ENCODE results near the gene BAX. TPM values are rescaled to one million over a fixed set of nuclear protein-coding genes. Genes with fewer than 3 reads are reported as not detected.

BAX gene
- total RNA-seq, 1 experiment from 2014 or later, result 103 TPM

DNA sequence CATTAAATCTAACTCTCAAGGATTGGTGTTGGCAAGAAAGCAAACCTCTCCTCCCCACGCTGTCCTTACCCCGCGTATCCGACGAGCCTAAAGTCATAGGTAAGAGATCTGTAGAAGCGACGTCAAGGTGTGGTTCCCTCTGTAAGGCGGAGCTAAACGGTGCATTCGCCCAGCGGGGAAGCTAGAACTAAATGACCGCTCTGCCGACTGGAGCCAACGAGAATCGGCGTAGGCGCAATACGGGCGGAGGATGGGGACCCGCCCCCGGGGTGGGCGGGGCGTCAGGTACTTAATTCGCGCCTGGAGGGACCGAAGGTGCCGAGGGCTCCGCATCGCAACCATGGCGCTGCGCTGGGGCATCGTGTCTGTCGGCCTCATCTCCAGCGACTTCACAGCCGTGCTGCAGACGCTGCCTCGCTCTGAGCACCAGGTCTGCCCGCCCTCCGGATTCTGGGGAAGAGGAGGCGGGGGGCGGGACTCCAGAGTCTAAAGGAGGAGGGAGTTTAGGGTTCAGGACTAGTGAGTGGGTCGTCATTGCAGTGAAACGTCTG is 21.2 kb upstream of the BAX start, which contains the start of gene DHDH:
TSS of gene DHDH (plus strand) at position 318 of the 551 bp plus-strand sequence. CDS start at position 341, 23 bp downstream.
- no TSS peak for BruUV-seq (replicated peaks)
- TF ChIP-seq EZH2 (IDR thresholded peaks at IDR 0.05; ENCODE audit: borderline replicate concordance, low read depth, low read length, poor library complexity, severe bottlenecking), result no peak
- TF ChIP-seq, protein P1, sequence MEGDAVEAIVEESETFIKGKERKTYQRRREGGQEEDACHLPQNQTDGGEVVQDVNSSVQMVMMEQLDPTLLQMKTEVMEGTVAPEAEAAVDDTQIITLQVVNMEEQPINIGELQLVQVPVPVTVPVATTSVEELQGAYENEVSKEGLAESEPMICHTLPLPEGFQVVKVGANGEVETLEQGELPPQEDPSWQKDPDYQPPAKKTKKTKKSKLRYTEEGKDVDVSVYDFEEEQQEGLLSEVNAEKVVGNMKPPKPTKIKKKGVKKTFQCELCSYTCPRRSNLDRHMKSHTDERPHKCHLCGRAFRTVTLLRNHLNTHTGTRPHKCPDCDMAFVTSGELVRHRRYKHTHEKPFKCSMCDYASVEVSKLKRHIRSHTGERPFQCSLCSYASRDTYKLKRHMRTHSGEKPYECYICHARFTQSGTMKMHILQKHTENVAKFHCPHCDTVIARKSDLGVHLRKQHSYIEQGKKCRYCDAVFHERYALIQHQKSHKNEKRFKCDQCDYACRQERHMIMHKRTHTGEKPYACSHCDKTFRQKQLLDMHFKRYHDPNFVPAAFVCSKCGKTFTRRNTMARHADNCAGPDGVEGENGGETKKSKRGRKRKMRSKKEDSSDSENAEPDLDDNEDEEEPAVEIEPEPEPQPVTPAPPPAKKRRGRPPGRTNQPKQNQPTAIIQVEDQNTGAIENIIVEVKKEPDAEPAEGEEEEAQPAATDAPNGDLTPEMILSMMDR (conservative IDR thresholded peaks at IDR 0.05; ENCODE audit: low read depth, low read length), result no peak
- no peaks in the 10 kb centered on the region for H3K27me3 ChIP-seq (replicated peaks; ENCODE audit: insufficient read depth, low read depth, low read length, poor library complexity)
- no peaks in the 10 kb centered on the region for H3K36me3 ChIP-seq (ENCODE audit: insufficient read depth, low read length, poor library complexity, severe bottlenecking)
- no peaks in the 10 kb centered on the region for H3K9me3 ChIP-seq (ENCODE audit: low read depth, low read length, poor library complexity, severe bottlenecking)
- intact Hi-C loops (cut with micrococcal nuclease; ENCODE audit: unreplicated experiment), result no loop called here
- H3K4me1 ChIP-seq (ENCODE audit: insufficient read depth, low read length, poor library complexity, severe bottlenecking), result no peaks in the 10 kb centered on the region
- no peak within 1 kb of the TSS for H3K27ac ChIP-seq (ENCODE audit: low read depth, low read length, poor library complexity, severe bottlenecking)
- DNase-seq (ENCODE audit: low spot score), result peak; percentile 74
- POLR2A ChIA-PET (ENCODE audit: low non-redundant PET), result no interaction called here
- H3K4me3 ChIP-seq (ENCODE audit: low read depth, low read length, poor library complexity, severe bottlenecking), result peak within 1 kb of the TSS; percentile 47
- CTCF ChIA-PET, result interaction anchor here (1.4 kb wide), 1 partner anchor 37 kb away, joined by 3 read pairs; no protein-coding TSS in a partner anchor

DNA sequence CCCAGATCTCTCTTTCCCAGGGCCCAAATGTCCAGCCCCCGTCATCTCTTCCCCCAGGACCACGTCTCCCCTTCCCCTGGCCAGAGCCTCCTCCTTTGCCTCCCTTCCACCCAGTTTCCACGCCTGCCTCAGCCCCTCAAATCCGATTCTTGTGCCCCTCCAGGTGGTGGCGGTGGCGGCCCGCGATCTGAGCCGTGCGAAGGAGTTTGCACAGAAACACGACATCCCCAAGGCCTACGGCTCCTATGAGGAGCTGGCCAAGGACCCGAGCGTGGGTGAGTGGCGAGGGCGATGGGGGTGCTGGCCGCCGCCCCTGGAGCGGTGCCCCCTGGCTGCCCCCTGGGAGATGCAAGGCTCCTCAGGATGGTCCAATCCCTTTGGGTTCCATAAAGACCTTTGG is 19.8 kb upstream of the BAX start:
- H3K4me3 ChIP-seq (ENCODE audit: low read depth, low read length, poor library complexity, severe bottlenecking), result no peak overlapping the region
- no peak for TF ChIP-seq EZH2 (IDR thresholded peaks at IDR 0.05; ENCODE audit: borderline replicate concordance, low read depth, low read length, poor library complexity, severe bottlenecking)
- TF ChIP-seq, protein P1 (conservative IDR thresholded peaks at IDR 0.05; ENCODE audit: low read depth, low read length), result no peak
- ChIA-PET CTCF (interaction anchor here (0.5 kb wide), 1 partner anchor 59 kb away, joined by 4 read pairs; the partner anchor contains the start of gene RUVBL2), POLR2A (ENCODE audit: low non-redundant PET) (no interaction called here)
- no peaks in the 10 kb centered on the region for H3K4me1 ChIP-seq (ENCODE audit: insufficient read depth, low read length, poor library complexity, severe bottlenecking)
- no peaks in the 10 kb centered on the region for H3K36me3 ChIP-seq (ENCODE audit: insufficient read depth, low read length, poor library complexity, severe bottlenecking)
- BruUV-seq (replicated peaks), result no TSS peak
- intact Hi-C loops (cut with micrococcal nuclease; ENCODE audit: unreplicated experiment), result no loop called here
- no peak overlapping the region for H3K27ac ChIP-seq (ENCODE audit: low read depth, low read length, poor library complexity, severe bottlenecking)
- no peaks in the 10 kb centered on the region for H3K27me3 ChIP-seq (replicated peaks; ENCODE audit: insufficient read depth, low read depth, low read length, poor library complexity)
- no peaks in the 10 kb centered on the region for H3K9me3 ChIP-seq (ENCODE audit: low read depth, low read length, poor library complexity, severe bottlenecking)
- DNase-seq (ENCODE audit: low spot score), result no peak

DNA sequence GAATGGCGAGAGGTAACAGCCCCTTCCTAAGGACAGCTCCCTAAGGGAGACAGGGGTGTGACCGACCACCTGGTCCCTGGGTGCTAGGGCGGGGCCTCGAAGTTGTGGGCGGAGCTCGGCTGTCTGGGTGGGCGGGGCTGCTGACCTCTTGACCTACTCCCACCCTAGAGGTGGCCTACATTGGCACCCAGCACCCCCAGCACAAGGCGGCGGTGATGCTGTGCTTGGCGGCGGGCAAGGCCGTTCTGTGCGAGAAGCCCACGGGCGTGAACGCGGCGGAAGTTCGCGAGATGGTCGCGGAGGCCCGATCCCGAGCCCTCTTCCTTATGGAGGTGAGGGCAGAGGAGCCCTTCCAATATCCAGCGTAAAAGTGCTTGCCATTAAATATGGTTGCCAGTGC is 18.8 kb upstream of the BAX start:
- no peaks in the 10 kb centered on the region for H3K27me3 ChIP-seq (replicated peaks; ENCODE audit: insufficient read depth, low read depth, low read length, poor library complexity)
- CTCF ChIA-PET, result no interaction called here
- H3K4me1 ChIP-seq (ENCODE audit: insufficient read depth, low read length, poor library complexity, severe bottlenecking), result no peaks in the 10 kb centered on the region
- H3K27ac ChIP-seq (ENCODE audit: low read depth, low read length, poor library complexity, severe bottlenecking), result no peak overlapping the region
- H3K9me3 ChIP-seq (ENCODE audit: low read depth, low read length, poor library complexity, severe bottlenecking), result peaks cover under 1% of the 10 kb centered on the region
- BruUV-seq (replicated peaks), result no TSS peak
- intact Hi-C loops (cut with micrococcal nuclease; ENCODE audit: unreplicated experiment), result no loop called here
- TF ChIP-seq, protein P1 (conservative IDR thresholded peaks at IDR 0.05; ENCODE audit: low read depth, low read length), result no peak
- no peak for TF ChIP-seq EZH2 (IDR thresholded peaks at IDR 0.05; ENCODE audit: borderline replicate concordance, low read depth, low read length, poor library complexity, severe bottlenecking)
- no peak overlapping the region for H3K4me3 ChIP-seq (ENCODE audit: low read depth, low read length, poor library complexity, severe bottlenecking)
- no peaks in the 10 kb centered on the region for H3K36me3 ChIP-seq (ENCODE audit: insufficient read depth, low read length, poor library complexity, severe bottlenecking)
- DNase-seq (ENCODE audit: low spot score), result no peak
- POLR2A ChIA-PET (ENCODE audit: low non-redundant PET), result no interaction called here

All from A673 (cell line).